K562 (cell line): ENCODE data around the gene LRP1B. TPM values are rescaled to one million over a fixed set of nuclear protein-coding genes. Genes with fewer than 3 reads are reported as not detected.

Experiments used
- ATAC-seq: fragments of 200-7000 bp; cut with Tn5 transposase; 3 replicates; pipeline ENCODE4 v1.9.1; 2020; ENCODE audit warnings: moderate library complexity
- BruUV-seq: library from RNA; stranded (reverse); fragments of 400-500 nt; replicated peaks from 2 replicates; lab custom pipeline; 2021; lab: Mats Ljungman, UMichigan
- CTCF ChIA-PET: fragments of 300-600 bp; formaldehyde crosslinking; extraction: SDS; loops from one replicate; lab custom pipeline; 2021; ENCODE audit warnings: low intra/inter-chr PET ratio; lab: Yijun Ruan, JAX
- POLR2A ChIA-PET: fragments of 300-600, 350-650 bp; sonication (Branson Sonifier 250); formaldehyde crosslinking; extraction: SDS; loops from one replicate; lab custom pipeline; 2021; ENCODE audit warnings: antibody characterized with exemption, inconsistent platforms; lab: Yijun Ruan, JAX
- DNase-seq, 4 experiments: peaks; one replicate each; pipeline versions ENCODE4 v3.0.0 to v3.0.0-alpha.2; 2011 to 2018; ENCODE audit warnings: low spot score in 3 of 4, mixed read lengths in 3 of 4; ENCODE audit errors: extremely low read depth in 1 of 4
- FAIRE-seq: peaks from 2 replicates; lab custom pipeline; 2011; peaks lifted over from hg19 to GRCh38; lab: Jason Lieb, UNC
- H2AFZ ChIP-seq: 2 replicates; pipeline ENCODE4 v1.6.0; 2011; ENCODE audit warnings: low read depth, low read length, control low read depth, inconsistent platforms
- H3K27ac ChIP-seq: fragments of 200-600 bp; 3 replicates; pipeline ENCODE4 v1.8.0; 2011; ENCODE audit warnings: low read depth, mild to moderate bottlenecking, control low read depth, inconsistent platforms, low read length, moderate library complexity, mixed read lengths; ENCODE audit errors: extremely low read depth
- H3K27me3 ChIP-seq, 2 experiments: fragments of 300-600 bp in 1 of 2; 2 replicates in 1 of 2; 3 replicates in 1 of 2; pipeline versions ENCODE4 v1.6.0 to v1.8.0; 2011; ENCODE audit warnings: inconsistent platforms in 2 of 2, low read length in 2 of 2, mild to moderate bottlenecking in 1 of 2, mixed read lengths in 1 of 2, moderate library complexity in 1 of 2; ENCODE audit not compliant: control insufficient read depth in 2 of 2, insufficient read depth in 2 of 2
- H3K36me3 ChIP-seq: fragments of 300-600 bp; 3 replicates; pipeline ENCODE4 v1.8.0; 2011; ENCODE audit warnings: mild to moderate bottlenecking, low read length, inconsistent platforms; ENCODE audit not compliant: control insufficient read depth, insufficient read depth
- H3K4me1 ChIP-seq, 2 experiments: fragments of 200-600 bp in 1 of 2; replicated peaks in 1 of 2; 2 replicates in 1 of 2; 3 replicates in 1 of 2; pipeline versions ENCODE4 v1.5.1 to v1.8.0; 2011; ENCODE audit warnings: inconsistent platforms in 2 of 2, low read length in 2 of 2, mild to moderate bottlenecking in 1 of 2, mixed read lengths in 1 of 2, moderate library complexity in 1 of 2; ENCODE audit not compliant: control insufficient read depth in 2 of 2, insufficient read depth in 2 of 2
- H3K4me2 ChIP-seq: 2 replicates; pipeline ENCODE4 v1.6.1; 2011; ENCODE audit warnings: low read length, control low read depth, inconsistent platforms, mixed read lengths; ENCODE audit not compliant: insufficient read depth
- H3K4me3 ChIP-seq: fragments of 200-600 bp; sonication (generic), shearing (Covaris generic); 2 replicates; pipeline ENCODE4 v1.5.1; 2016; ENCODE audit warnings: control low read depth, inconsistent platforms
- H3K79me2 ChIP-seq: fragments of 200-600 bp; 3 replicates; pipeline ENCODE4 v1.8.0; 2011; ENCODE audit warnings: low read length, inconsistent platforms; ENCODE audit not compliant: control insufficient read depth, insufficient read depth
- H3K9ac ChIP-seq, 2 experiments: 2 replicates each; pipeline versions ENCODE4 v1.6.0 to v1.6.1; 2011; ENCODE audit warnings: low read depth in 2 of 2, low read length in 2 of 2, control low read depth in 1 of 2, inconsistent platforms in 1 of 2, mild to moderate bottlenecking in 1 of 2, mixed read lengths in 1 of 2; ENCODE audit not compliant: insufficient read depth in 1 of 2
- H3K9me1 ChIP-seq: one replicate; pipeline ENCODE4 v1.6.0; 2011; ENCODE audit warnings: inconsistent platforms, mild to moderate bottlenecking, low read length, moderate library complexity; ENCODE audit not compliant: control insufficient read depth, insufficient read depth
- H3K9me3 ChIP-seq: replicated peaks from 2 replicates; pipeline ENCODE4 v1.5.1; 2011; ENCODE audit warnings: low read depth, low read length, inconsistent platforms; ENCODE audit not compliant: control insufficient read depth, insufficient read depth
- H4K20me1 ChIP-seq: replicated peaks from 2 replicates; pipeline ENCODE4 v1.6.1; 2011; ENCODE audit warnings: low read length, inconsistent platforms, mixed read lengths; ENCODE audit not compliant: control insufficient read depth, insufficient read depth
- ARID1B ChIP-seq: fragments of 450-650 bp; IDR thresholded peaks from 2 replicates; pipeline ENCODE4 v1.6.1; 2016; ENCODE audit warnings: antibody characterized with exemption, mild to moderate bottlenecking, inconsistent platforms
- ARID4B ChIP-seq: sonication (generic); formaldehyde crosslinking; IDR thresholded peaks from 2 replicates; pipeline ENCODE4 v1.8.0; 2022; ENCODE audit warnings: mild to moderate bottlenecking, missing genetic modification reagents
- CCNT2 ChIP-seq: IDR thresholded peaks from 2 replicates; pipeline ENCODE4 v1.6.1; 2011; ENCODE audit warnings: borderline replicate concordance, low read depth, mild to moderate bottlenecking, moderate library complexity, mixed read lengths, low read length; ENCODE audit not compliant: insufficient read length; ENCODE audit errors: extremely low read depth
- E2F6 ChIP-seq, 2 experiments: IDR thresholded peaks; 2 replicates each; pipeline ENCODE4 v1.6.1; 2011; ENCODE audit warnings: borderline replicate concordance in 1 of 2, control low read depth in 1 of 2, low read depth in 1 of 2, low read length in 1 of 2, mild to moderate bottlenecking in 1 of 2, mixed read lengths in 1 of 2, moderate library complexity in 1 of 2; ENCODE audit not compliant: insufficient read depth in 1 of 2, insufficient read length in 1 of 2, poor library complexity in 1 of 2, severe bottlenecking in 1 of 2; ENCODE audit errors: extremely low read depth in 1 of 2
- FIP1L1 ChIP-seq: fragments of 200-400 bp; formaldehyde crosslinking; IDR thresholded peaks from 2 replicates; pipeline ENCODE4 v1.6.1; 2018; ENCODE audit warnings: mild to moderate bottlenecking, low read depth, low read length; ENCODE audit not compliant: poor library complexity, severe bottlenecking
- HMG20A ChIP-seq: fragments of 450-650 bp; formaldehyde crosslinking; conservative IDR thresholded peaks from 2 replicates; pipeline ENCODE4 v1.4.0; 2020; ENCODE audit warnings: mild to moderate bottlenecking, mixed read lengths
- HMGN3 ChIP-seq: IDR thresholded peaks from 2 replicates; pipeline ENCODE4 v1.6.1; 2011; ENCODE audit warnings: borderline replicate concordance, low read depth, mild to moderate bottlenecking, mixed read lengths, low read length; ENCODE audit not compliant: insufficient read length; ENCODE audit errors: extremely low read depth
- IRF1 ChIP-seq: sonication (generic); formaldehyde crosslinking; IDR thresholded peaks from 2 replicates; pipeline ENCODE4 v1.8.0; 2022; ENCODE audit warnings: missing genetic modification reagents, mild to moderate bottlenecking, borderline replicate concordance
- KDM4B ChIP-seq, 2 experiments: fragments of 450-650 bp in 1 of 2; sonication (generic) in 1 of 2; IDR thresholded peaks; 2 replicates each; pipeline ENCODE4 v1.6.1; 2016 to 2017; ENCODE audit warnings: borderline replicate concordance in 2 of 2, antibody characterized with exemption in 1 of 2, low read depth in 1 of 2, mild to moderate bottlenecking in 1 of 2
- PTTG1 ChIP-seq: fragments of 450-650 bp; IDR thresholded peaks from 2 replicates; pipeline ENCODE4 v1.6.1; 2016; ENCODE audit warnings: low read depth, mild to moderate bottlenecking, missing genetic modification characterization, missing compliant biosample characterization
- TAL1 ChIP-seq: fragments of 450-650 bp; IDR thresholded peaks from 2 replicates; pipeline ENCODE4 v1.6.1; 2016; ENCODE audit warnings: mild to moderate bottlenecking
- TSC22D4 ChIP-seq: fragments of 450-650 bp; IDR thresholded peaks from 2 replicates; pipeline ENCODE4 v1.6.1; 2016; ENCODE audit warnings: missing genetic modification characterization, missing biosample characterization, control low read depth
- ZNF57 ChIP-seq: fragments of 450-650 bp; formaldehyde crosslinking; IDR thresholded peaks from 2 replicates; pipeline ENCODE4 v1.4.0; 2020; ENCODE audit warnings: mild to moderate bottlenecking, moderate library complexity
- ZNF76 ChIP-seq: fragments of 250-450 bp; sonication (Bioruptor Pico); IDR thresholded peaks from 2 replicates; pipeline ENCODE4 v1.4.0; 2020; ENCODE audit warnings: mild to moderate bottlenecking, moderate library complexity, borderline replicate concordance
- WGBS: fragments of 100-300 bp; shearing (Covaris generic); methylation state at CpG from one replicate; pipeline ENCODE4 v1.1.6; 2016; ENCODE audit warnings: low coverage, mixed read lengths; ENCODE audit not compliant: insufficient coverage; ENCODE audit errors: missing lambda C conversion rate; 5-methylcytosine and 5-hydroxymethylcytosine counted together
- in situ Hi-C: fragments of 300-500 bp; cut with MboI; formaldehyde crosslinking; loops from 4 replicates; pipeline ENCODE4 v1.15.0; 2018; ENCODE audit warnings: inconsistent platforms, mixed read lengths
- intact Hi-C: fragments of 100-400 bp; cut with micrococcal nuclease; formaldehyde crosslinking; loops from 2 replicates; pipeline ENCODE4 v1.14.2; 2022
- polyA plus RNA-seq, 8 experiments: library from polyadenylated mRNA; depleted of rRNA in 4 of 8; stranded (reverse) in 5 of 8; unstranded in 3 of 8; fragments of >200 nt; fragmentation: Nextera tagmentation in 2 of 8; fragmentation: Illumina TruSeq in 1 of 8; extraction: Ambion mirVana in 2 of 8; extraction: Trizol in 1 of 8; gene quantifications; 2 replicates each; pipeline versions ENCODE4 v1.2.1 to v1.2.3, GENCODE V29; 2011 to 2014; ENCODE audit warnings: inconsistent platforms in 1 of 8, missing spikeins in 1 of 8
- total RNA-seq, 7 experiments: library from RNA; depleted of rRNA in 6 of 7; stranded (reverse); fragments of >200 nt in 6 of 7; fragmentation: Illumina TruSeq in 2 of 7; extraction: Trizol in 2 of 7; gene quantifications; 2 replicates each; pipeline versions ENCODE4 v1.2.1 to v1.2.3, GENCODE V29; 2011 to 2021; ENCODE audit warnings: low replicate concordance in 1 of 7

LRP1B gene
- total and polyA plus RNA-seq, 9 of the 15 experiments (the other 6 are each of a cell fraction or from before 2014, with no cell fraction given) = not detected

- TF ChIP-seq ARID4B (CRISPR knock-in tag) = no peak
Measured at GRCh38 chr2:141810148-141810547, 320.7 kb downstream of the LRP1B start (continued).

GRCh38 chr2:141806090-141806489 lies 324.7 kb downstream of the LRP1B start:
- Histone ChIP-seq H4K20me1 (no peaks in the 10 kb centered on the region), H3K9me3 (peaks cover 2% of the 10 kb centered on the region; the same call in 1 of the 2 replicates), H3K4me1 (no peaks in the 10 kb centered on the region), H2AFZ (no peak overlapping the region), H3K27ac (no peak overlapping the region), H3K4me2 (no peak overlapping the region), H3K27me3 (no peaks in the 10 kb centered on the region), H3K4me3 (no peak overlapping the region), H3K36me3 (no peaks in the 10 kb centered on the region), H3K79me2 (no peaks in the 10 kb centered on the region), H3K9ac (no peak overlapping the region), H3K9me1 (no peaks in the 10 kb centered on the region)
- in situ Hi-C loops (no loop called here), intact Hi-C loops (no loop called here)
- 0% methylated on average over 1 of the region's 1 CpG for WGBS
- POLR2A ChIA-PET = no interaction called here
- ATAC-seq (no peak), DNase-seq (no peak), FAIRE-seq (no peak)
- CTCF ChIA-PET = no interaction called here
- BruUV-seq = no TSS peak
- TF ChIP-seq KDM4B (IDR thresholded peaks at IDR 0.05; ENCODE audit: borderline replicate concordance in 2 of 2, low read depth in 1 of 2) = no peak
- no peak for TF ChIP-seq HMG20A (CRISPR knock-in tag)
- TF ChIP-seq IRF1 (CRISPR knock-in tag) = no peak
- no peak for TF ChIP-seq ARID1B
- TF ChIP-seq TSC22D4 (tag) = no peak
- no peak for TF ChIP-seq FIP1L1
- no peak for TF ChIP-seq E2F6 (IDR thresholded peaks at IDR 0.05; ENCODE audit: borderline replicate concordance in 1 of 2, extremely low read depth in 1 of 2, insufficient read depth in 1 of 2, insufficient read length in 1 of 2, low read depth in 1 of 2, low read length in 1 of 2, poor library complexity in 1 of 2, severe bottlenecking in 1 of 2)
- no peak for TF ChIP-seq ZNF76
- TF ChIP-seq CCNT2 = no peak
- TF ChIP-seq HMGN3 = no peak
- TF ChIP-seq PTTG1 (tag) = no peak
- TF ChIP-seq TAL1 = no peak
- TF ChIP-seq ZNF57 (CRISPR knock-in tag) = no peak
